WERI-Rb-1 (cell line): ENCODE results near the gene KCNJ16.

Source experiments
- DNase-seq: peaks from one replicate; pipeline ENCODE4 v3.0.0-alpha.2; 2020
- H3K27ac ChIP-seq: fragments of 250-450 bp; sonication (Bioruptor Pico); 2 replicates; pipeline ENCODE4 v1.5.1; 2020; ENCODE audit warnings: mild to moderate bottlenecking, moderate library complexity
- H3K27me3 ChIP-seq: fragments of 250-450 bp; sonication (Bioruptor Pico); 2 replicates; pipeline ENCODE4 v1.5.1; 2021; ENCODE audit warnings: mild to moderate bottlenecking, low read depth, moderate library complexity; ENCODE audit not compliant: insufficient read depth, severe bottlenecking
- H3K36me3 ChIP-seq: fragments of 250-450 bp; sonication (Bioruptor Pico); 2 replicates; pipeline ENCODE4 v1.5.1; 2020; ENCODE audit warnings: mild to moderate bottlenecking, moderate library complexity
- H3K4me3 ChIP-seq: 2 replicates; pipeline ENCODE4 v1.5.1; 2011; ENCODE audit warnings: low read depth, mild to moderate bottlenecking, control low read depth, low read length
- H3K9me3 ChIP-seq: fragments of 250-450 bp; sonication (Bioruptor Pico); 2 replicates; pipeline ENCODE4 v1.5.1; 2021; ENCODE audit warnings: mild to moderate bottlenecking, moderate library complexity; ENCODE audit not compliant: severe bottlenecking
- TF ChIP-seq, protein P1 (sequence below): IDR thresholded peaks from 2 replicates; pipeline ENCODE4 v1.5.1; 2011; ENCODE audit warnings: low read depth, mild to moderate bottlenecking, control low read depth, inconsistent platforms, low read length

Gene KCNJ16

DNA sequence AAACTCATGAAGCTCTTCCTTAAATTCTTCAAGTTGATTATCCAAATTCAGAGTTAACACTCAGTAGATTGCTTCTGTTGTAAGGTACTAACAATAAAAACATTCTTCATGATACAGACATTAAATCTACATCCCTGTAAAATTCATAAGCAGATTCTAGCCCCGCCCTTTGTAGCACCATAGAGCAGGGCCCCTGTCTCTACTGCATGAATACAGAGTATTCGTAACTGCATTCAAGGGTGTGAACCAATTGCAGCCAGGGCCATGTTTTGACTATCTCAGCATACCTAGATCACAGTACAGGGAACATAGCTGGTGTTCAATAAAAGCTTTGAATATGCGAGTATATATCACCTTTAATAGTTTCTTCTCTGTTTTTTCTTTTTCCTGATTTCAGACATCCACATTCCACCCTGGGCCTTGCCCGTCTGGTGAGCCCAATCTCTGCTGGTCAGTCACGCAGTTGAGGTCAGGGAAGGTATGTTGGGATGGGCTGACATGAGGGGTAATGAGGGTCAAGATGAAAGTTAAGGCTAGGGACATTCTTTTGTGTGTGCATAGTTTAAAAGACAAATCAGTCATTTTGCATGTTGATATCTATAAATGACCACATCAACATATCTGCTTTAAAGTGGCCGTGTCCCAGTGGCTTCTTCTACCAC, 33.0 kb downstream of the KCNJ16 start:
- Histone ChIP-seq H3K27ac (no peak overlapping the region), H3K27me3 (no peaks in the 10 kb centered on the region), H3K4me3 (no peak overlapping the region), H3K36me3 (no peaks in the 10 kb centered on the region), H3K9me3 (peaks cover 15% of the 10 kb centered on the region)
- DNase-seq: no peak
- TF ChIP-seq, protein P1, sequence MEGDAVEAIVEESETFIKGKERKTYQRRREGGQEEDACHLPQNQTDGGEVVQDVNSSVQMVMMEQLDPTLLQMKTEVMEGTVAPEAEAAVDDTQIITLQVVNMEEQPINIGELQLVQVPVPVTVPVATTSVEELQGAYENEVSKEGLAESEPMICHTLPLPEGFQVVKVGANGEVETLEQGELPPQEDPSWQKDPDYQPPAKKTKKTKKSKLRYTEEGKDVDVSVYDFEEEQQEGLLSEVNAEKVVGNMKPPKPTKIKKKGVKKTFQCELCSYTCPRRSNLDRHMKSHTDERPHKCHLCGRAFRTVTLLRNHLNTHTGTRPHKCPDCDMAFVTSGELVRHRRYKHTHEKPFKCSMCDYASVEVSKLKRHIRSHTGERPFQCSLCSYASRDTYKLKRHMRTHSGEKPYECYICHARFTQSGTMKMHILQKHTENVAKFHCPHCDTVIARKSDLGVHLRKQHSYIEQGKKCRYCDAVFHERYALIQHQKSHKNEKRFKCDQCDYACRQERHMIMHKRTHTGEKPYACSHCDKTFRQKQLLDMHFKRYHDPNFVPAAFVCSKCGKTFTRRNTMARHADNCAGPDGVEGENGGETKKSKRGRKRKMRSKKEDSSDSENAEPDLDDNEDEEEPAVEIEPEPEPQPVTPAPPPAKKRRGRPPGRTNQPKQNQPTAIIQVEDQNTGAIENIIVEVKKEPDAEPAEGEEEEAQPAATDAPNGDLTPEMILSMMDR: no peak

DNA sequence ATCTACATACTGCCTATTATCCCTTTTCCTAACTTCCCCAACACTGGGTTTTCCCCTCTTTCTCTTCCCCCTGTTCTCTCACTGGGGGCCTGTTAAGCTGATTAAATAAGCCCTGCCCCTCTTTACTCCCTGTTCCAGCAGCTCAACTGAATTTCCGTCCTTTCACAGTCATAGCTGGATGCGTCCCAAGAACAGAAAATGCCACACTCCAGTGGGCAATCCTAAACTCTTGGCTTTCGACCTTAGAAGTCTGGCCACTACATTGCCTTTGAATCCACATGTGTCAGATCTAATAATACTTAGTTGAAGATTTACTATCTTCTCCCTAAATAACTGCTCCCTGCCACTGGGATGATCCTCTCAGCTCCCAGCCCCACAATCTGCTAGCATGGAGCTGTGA, 34.5 kb downstream of the KCNJ16 start:
- peaks cover 15% of the 10 kb centered on the region for H3K9me3 ChIP-seq
- TF ChIP-seq, protein P1: no peak
- H3K27ac ChIP-seq: peak overlapping the region; percentile 73
- H3K27me3 ChIP-seq: no peaks in the 10 kb centered on the region
- peak; percentile 95 for DNase-seq
- H3K4me3 ChIP-seq: no peak overlapping the region
- H3K36me3 ChIP-seq: no peaks in the 10 kb centered on the region

DNA sequence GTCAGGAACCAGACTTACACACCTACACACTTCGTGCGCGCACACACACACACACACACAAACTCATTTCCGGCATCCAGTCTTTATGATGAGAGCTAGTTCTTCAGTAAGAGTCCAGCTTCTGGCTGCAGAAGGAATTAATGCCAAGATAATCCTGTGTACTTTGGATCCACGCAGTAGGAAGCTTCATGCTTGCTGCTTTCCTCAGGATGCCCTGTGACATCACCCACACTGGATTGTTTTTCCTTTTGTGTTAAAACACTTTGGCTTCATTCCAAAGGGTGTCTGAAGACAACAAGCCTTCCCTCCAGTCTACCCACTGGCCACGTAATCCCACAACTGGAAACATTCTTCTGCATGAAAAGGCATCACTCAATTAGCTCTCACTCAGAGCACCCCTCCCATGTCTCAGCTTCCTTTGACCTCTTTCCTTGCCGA, 35.4 kb downstream of the KCNJ16 start:
- Histone ChIP-seq H3K27me3 (no peaks in the 10 kb centered on the region), H3K36me3 (no peaks in the 10 kb centered on the region), H3K27ac (peak overlapping the region; percentile 73), H3K9me3 (peaks cover 12% of the 10 kb centered on the region), H3K4me3 (peak overlapping the region; percentile 32)
- TF ChIP-seq, protein P1: no peak
- peak; percentile 75 for DNase-seq

DNA sequence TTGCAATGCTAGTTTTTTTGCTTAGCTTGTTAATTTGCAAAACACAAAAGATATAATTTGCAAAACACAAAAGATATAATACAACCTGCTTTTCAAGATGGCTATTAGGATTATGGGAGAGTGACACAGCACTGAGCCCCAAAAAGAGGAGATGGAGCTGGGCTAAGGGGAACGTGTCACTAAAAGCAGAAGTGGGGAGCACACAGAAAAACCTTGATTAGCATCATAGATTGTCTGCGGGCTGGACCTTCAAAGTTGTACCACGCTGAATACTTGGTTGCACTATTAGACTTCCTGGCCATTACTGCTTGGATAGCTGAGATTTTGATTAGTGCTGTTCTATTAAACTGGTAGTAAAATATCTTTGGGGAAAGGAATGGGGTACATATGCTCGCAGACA, 36.2 kb downstream of the KCNJ16 start:
- H3K27me3 ChIP-seq: no peaks in the 10 kb centered on the region
- no peak overlapping the region for H3K27ac ChIP-seq
- H3K9me3 ChIP-seq: peaks cover 12% of the 10 kb centered on the region
- H3K36me3 ChIP-seq: no peaks in the 10 kb centered on the region
- no peak overlapping the region for H3K4me3 ChIP-seq
- DNase-seq: no peak
- TF ChIP-seq, protein P1: no peak

DNA sequence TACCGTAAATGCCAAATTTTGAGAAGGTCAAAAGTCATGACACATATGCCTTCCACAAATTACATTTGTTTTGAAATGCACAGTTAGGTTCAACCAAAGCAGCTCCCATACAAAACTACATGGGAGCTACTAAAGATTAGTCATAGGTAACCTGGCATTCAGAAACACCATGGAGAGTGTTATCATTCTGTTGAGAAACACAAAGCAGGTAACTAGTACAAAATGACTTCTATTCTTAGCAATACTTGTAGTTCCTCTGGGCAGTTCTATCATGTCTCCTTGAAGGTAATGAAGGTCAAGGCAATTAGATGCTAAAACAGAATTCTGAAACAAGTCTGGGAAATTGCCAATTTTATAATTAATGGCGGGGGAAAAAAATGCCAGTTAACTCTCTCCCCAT, 39.4 kb downstream of the KCNJ16 start:
- no peaks in the 10 kb centered on the region for H3K9me3 ChIP-seq
- TF ChIP-seq, protein P1: no peak

DNA sequence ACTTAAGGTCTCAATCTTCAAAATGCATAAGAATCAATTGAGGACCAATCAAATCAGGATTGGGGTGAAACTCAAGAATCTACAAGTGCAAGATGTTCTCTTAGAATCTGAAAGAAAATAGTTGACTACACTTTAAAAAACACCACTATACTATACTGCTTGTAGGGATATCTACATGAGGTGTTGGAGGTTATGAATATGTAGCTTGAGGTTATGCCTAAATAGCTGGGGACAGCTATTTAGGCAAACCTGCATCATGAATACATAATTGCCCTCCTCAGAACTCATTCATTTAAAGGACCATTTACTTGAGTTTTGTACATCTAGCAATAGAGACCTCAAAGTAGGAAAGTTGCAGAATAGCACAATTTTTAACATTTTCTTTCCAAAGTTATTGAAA, 40.1 kb downstream of the KCNJ16 start:
- no peak overlapping the region for H3K4me3 ChIP-seq
- H3K36me3 ChIP-seq: no peaks in the 10 kb centered on the region
- TF ChIP-seq, protein P1: no peak
- H3K27me3 ChIP-seq: no peaks in the 10 kb centered on the region
- no peaks in the 10 kb centered on the region for H3K9me3 ChIP-seq
- no peak for DNase-seq
- H3K27ac ChIP-seq: no peak overlapping the region

More for the DNA sequence above, 39.4 kb downstream of the KCNJ16 start:
- H3K27me3 ChIP-seq: no peaks in the 10 kb centered on the region
- H3K27ac ChIP-seq: no peak overlapping the region
- no peak for DNase-seq
- H3K4me3 ChIP-seq: no peak overlapping the region
- H3K36me3 ChIP-seq: no peaks in the 10 kb centered on the region
